ENCODE results near the gene BBS1.
"Not testable (repeated sequence)": the region's sequence is repeated elsewhere in the genome, so short reads cannot be mapped to it uniquely, and the experiment has no call there.

Gene BBS1

DNA sequence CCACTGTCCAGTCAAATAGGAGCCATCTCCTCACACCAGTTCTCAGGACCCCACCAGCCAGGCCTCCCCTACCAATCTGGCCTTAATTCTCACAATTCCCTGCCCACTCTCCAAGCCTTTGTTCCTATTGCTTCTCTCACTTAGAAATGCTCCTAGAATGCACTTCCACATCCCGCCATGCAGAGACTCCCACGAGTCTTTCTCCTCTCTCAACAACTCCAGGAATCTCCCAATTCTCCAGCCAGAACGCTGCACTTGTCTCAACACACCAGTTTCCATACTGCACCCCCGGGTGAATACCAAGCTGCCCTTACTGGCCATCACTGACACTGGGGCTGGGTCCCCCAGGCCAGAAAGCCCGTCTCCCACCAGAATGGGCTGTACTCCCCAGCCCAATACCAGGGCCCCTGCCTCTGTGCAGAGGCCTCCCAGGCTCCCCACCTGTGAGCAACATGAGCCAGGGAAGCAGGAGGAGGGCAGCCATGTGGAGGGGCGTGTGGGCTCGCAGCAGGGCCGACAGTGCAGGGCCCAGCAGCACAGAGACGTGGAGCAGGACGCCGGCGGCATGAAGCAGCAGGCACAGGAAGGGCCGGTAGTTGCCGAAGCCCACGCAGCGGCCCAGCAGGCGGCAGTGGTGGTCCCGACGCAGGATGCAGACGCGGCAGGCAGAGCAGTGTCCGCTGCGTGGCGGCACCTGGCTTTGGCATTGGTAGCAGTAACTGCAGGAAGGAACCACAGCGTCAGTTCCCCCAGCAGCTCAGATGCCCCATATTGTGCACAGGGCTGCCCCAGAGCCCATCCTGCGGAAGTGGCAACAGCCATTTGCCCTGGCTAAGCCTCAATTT lies 33.0 kb downstream of the BBS1 start:
- no peak overlapping the region for H3K4me3 ChIP-seq (ENCODE audit: low read depth, low read length)
- ChIA-PET CTCF (no interaction called here), POLR2A (interaction anchor here (0.9 kb wide), 2 partner anchors 73 to 135 kb away, joined by 3 read pairs; no protein-coding TSS in a partner anchor)
- TF ChIP-seq, protein P1, sequence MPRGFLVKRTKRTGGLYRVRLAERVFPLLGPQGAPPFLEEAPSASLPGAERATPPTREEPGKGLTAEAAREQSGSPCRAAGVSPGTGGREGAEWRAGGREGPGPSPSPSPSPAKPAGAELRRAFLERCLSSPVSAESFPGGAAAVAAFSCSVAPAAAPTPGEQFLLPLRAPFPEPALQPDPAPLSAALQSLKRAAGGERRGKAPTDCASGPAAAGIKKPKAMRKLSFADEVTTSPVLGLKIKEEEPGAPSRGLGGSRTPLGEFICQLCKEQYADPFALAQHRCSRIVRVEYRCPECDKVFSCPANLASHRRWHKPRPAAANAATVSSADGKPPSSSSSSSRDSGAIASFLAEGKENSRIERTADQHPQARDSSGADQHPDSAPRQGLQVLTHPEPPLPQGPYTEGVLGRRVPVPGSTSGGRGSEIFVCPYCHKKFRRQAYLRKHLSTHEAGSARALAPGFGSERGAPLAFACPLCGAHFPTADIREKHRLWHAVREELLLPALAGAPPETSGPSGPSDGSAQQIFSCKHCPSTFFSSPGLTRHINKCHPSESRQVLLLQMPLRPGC (tag by site-specific recombination; IDR thresholded peaks at IDR 0.05) = no peak
- TF ChIP-seq ZNF600 (tag by site-specific recombination; IDR thresholded peaks at IDR 0.05) = 0 out of 2 replicates have a peak, but pooled peaks have one; percentile 27
- no peaks in the 10 kb centered on the region for H3K9me3 ChIP-seq (ENCODE audit: control insufficient read depth, insufficient read depth, low read depth, low read length)
- H3K36me3 ChIP-seq (ENCODE audit: control insufficient read depth in 2 of 2, insufficient read depth in 1 of 2, low read length in 2 of 2) = peaks cover 0 to 46% of the 10 kb centered on the region in 2 experiments; a peak in 2 of 3 replicates
- H3K27ac ChIP-seq (ENCODE audit: extremely low read depth, low read depth, low read length) = no peak overlapping the region
- H3K4me1 ChIP-seq (ENCODE audit: control insufficient read depth, insufficient read depth, low read length) = no peaks in the 10 kb centered on the region

DNA sequence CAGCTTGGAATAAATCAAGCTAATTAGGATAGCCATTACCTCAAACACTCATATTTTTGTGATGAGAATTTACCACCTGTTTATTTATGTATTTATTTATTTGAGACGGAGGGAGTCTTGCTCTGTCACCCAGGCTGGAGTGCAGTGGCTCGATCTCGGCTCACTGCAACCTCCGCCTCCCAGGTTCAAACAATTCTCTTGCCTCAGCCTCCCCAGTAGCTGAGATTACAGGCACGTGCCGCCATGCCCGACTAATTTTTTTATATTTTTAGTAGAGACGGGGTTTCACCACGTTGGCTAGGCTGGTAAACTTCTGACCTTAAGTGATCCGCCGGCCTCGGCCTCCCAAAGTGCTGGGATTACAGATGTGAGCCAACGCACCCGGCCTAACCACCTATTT lies 34.5 kb downstream of the BBS1 start:
- not testable (repeated sequence) for H3K4me1 ChIP-seq (ENCODE audit: control insufficient read depth, insufficient read depth, low read length)
- CTCF ChIA-PET = interaction anchor here (0.8 to 2.8 kb wide), 2 partner anchors 106 to 133 kb away, joined by 3 to 10 read pairs; partner anchors contain the start of genes MRPL11 and RBM4B

DNA sequence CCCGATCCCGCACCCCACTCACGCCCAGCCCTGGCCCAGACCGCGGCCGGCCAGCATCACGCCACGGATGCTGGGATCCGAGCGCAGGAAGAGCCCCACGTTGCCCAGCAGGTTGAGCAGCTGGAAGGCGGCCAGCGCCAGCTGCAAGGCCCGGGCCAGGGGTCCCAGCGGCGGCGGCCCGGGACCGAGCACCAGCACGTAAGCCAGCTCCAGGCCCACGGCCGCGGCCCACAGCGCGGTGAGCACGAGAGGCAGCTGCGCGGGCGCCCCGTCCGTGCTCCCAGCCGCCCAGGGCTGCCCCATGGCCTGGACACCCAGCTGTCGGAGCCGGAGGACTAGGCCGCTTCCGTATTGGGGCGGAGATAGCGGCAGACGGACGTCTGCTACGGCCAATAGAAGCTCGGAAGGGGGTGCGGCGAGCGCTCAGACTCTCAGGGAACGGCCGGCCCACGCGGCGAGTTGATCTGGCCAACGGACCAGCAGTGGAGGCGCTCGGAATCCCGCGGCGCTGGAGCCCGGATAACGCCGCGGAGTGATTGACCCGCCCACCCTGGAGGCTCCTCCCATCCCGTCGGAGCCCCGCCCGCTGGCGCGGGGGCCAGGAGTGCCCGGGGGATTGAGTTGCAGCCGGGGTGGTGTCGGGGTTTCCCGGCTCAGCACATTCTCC lies 35.4 kb downstream of the BBS1 start, which contains the start of gene ZDHHC24:
TSS of gene ZDHHC24 (minus strand) at position 348 of the 667 bp plus-strand sequence. CDS start at position 303, 45 bp downstream.
- Histone ChIP-seq H3K4me3 (ENCODE audit: low read depth, low read length) (peak within 1 kb of the TSS; percentile 73), H3K36me3 (ENCODE audit: control insufficient read depth in 2 of 2, insufficient read depth in 1 of 2, low read length in 2 of 2) (peaks cover 0 to 28% of the 10 kb centered on the region in 2 experiments; a peak in 1 of 3 replicates), H3K27ac (ENCODE audit: extremely low read depth, low read depth, low read length) (peak within 1 kb of the TSS; percentile 65; the same call in 1 of the 2 replicates), H3K9me3 (ENCODE audit: control insufficient read depth, insufficient read depth, low read depth, low read length) (no peaks in the 10 kb centered on the region), H3K4me1 (ENCODE audit: control insufficient read depth, insufficient read depth, low read length) (no peaks in the 10 kb centered on the region)
- ChIA-PET CTCF (interaction anchor here (0.7 to 2.8 kb wide), 6 partner anchors 17 to 138 kb away, joined by 3 to 10 read pairs (median 4); partner anchors contain the start of genes CCDC87, CCS, MRPL11 and RBM4B), POLR2A (interaction anchor here (0.7 to 2.1 kb wide), 19 partner anchors 9 to 310 kb away, joined by 3 to 15 read pairs (median 5); partner anchors contain the start of genes BBS1, CTSF, DPP3 and PELI3)
- no peak for TF ChIP-seq YY1 (tag by site-specific recombination; IDR thresholded peaks at IDR 0.05)
- no peak for TF ChIP-seq ZBTB21 (tag by site-specific recombination; IDR thresholded peaks at IDR 0.05)
- TF ChIP-seq REPIN1 (tag by site-specific recombination; IDR thresholded peaks at IDR 0.05; ENCODE audit: low read depth) = no peak
- TF ChIP-seq, protein P2, sequence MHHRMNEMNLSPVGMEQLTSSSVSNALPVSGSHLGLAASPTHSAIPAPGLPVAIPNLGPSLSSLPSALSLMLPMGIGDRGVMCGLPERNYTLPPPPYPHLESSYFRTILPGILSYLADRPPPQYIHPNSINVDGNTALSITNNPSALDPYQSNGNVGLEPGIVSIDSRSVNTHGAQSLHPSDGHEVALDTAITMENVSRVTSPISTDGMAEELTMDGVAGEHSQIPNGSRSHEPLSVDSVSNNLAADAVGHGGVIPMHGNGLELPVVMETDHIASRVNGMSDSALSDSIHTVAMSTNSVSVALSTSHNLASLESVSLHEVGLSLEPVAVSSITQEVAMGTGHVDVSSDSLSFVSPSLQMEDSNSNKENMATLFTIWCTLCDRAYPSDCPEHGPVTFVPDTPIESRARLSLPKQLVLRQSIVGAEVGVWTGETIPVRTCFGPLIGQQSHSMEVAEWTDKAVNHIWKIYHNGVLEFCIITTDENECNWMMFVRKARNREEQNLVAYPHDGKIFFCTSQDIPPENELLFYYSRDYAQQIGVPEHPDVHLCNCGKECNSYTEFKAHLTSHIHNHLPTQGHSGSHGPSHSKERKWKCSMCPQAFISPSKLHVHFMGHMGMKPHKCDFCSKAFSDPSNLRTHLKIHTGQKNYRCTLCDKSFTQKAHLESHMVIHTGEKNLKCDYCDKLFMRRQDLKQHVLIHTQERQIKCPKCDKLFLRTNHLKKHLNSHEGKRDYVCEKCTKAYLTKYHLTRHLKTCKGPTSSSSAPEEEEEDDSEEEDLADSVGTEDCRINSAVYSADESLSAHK (tag by site-specific recombination; IDR thresholded peaks at IDR 0.05) = no peak
- no peak for TF ChIP-seq ZFP69B (tag by site-specific recombination; IDR thresholded peaks at IDR 0.05)
- no peak for TF ChIP-seq ZNF529 (tag by site-specific recombination; IDR thresholded peaks at IDR 0.05; ENCODE audit: insufficient replicate concordance)
- no peak for TF ChIP-seq ZBTB1 (tag by site-specific recombination; IDR thresholded peaks at IDR 0.05)
- TF ChIP-seq GFI1B (tag by site-specific recombination; IDR thresholded peaks at IDR 0.05) = no peak
- TF ChIP-seq, protein P3, sequence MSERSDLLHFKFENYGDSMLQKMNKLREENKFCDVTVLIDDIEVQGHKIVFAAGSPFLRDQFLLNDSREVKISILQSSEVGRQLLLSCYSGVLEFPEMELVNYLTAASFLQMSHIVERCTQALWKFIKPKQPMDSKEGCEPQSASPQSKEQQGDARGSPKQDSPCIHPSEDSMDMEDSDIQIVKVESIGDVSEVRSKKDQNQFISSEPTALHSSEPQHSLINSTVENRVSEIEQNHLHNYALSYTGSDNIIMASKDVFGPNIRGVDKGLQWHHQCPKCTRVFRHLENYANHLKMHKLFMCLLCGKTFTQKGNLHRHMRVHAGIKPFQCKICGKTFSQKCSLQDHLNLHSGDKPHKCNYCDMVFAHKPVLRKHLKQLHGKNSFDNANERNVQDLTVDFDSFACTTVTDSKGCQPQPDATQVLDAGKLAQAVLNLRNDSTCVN (tag by site-specific recombination; optimal IDR thresholded peaks at IDR 0.05) = peak; percentile 69
- no peak for TF ChIP-seq ZNF221 (tag by site-specific recombination; IDR thresholded peaks at IDR 0.05; ENCODE audit: borderline replicate concordance)
- TF ChIP-seq, protein P4, sequence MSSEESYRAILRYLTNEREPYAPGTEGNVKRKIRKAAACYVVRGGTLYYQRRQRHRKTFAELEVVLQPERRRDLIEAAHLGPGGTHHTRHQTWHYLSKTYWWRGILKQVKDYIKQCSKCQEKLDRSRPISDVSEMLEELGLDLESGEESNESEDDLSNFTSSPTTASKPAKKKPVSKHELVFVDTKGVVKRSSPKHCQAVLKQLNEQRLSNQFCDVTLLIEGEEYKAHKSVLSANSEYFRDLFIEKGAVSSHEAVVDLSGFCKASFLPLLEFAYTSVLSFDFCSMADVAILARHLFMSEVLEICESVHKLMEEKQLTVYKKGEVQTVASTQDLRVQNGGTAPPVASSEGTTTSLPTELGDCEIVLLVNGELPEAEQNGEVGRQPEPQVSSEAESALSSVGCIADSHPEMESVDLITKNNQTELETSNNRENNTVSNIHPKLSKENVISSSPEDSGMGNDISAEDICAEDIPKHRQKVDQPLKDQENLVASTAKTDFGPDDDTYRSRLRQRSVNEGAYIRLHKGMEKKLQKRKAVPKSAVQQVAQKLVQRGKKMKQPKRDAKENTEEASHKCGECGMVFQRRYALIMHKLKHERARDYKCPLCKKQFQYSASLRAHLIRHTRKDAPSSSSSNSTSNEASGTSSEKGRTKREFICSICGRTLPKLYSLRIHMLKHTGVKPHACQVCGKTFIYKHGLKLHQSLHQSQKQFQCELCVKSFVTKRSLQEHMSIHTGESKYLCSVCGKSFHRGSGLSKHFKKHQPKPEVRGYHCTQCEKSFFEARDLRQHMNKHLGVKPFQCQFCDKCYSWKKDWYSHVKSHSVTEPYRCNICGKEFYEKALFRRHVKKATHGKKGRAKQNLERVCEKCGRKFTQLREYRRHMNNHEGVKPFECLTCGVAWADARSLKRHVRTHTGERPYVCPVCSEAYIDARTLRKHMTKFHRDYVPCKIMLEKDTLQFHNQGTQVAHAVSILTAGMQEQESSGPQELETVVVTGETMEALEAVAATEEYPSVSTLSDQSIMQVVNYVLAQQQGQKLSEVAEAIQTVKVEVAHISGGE (tag by site-specific recombination; conservative IDR thresholded peaks at IDR 0.05; ENCODE audit: low read depth) = peak; percentile 39; the same call in 1 of the 2 replicates
- no peak for TF ChIP-seq ZNF324 (tag by site-specific recombination; IDR thresholded peaks at IDR 0.05)
- TF ChIP-seq ZNF366 (tag by site-specific recombination; conservative IDR thresholded peaks at IDR 0.05) = no peak
- no peak for TF ChIP-seq ZNF354C (tag by site-specific recombination; IDR thresholded peaks at IDR 0.05; ENCODE audit: borderline replicate concordance, low read depth)
- TF ChIP-seq, protein P5, sequence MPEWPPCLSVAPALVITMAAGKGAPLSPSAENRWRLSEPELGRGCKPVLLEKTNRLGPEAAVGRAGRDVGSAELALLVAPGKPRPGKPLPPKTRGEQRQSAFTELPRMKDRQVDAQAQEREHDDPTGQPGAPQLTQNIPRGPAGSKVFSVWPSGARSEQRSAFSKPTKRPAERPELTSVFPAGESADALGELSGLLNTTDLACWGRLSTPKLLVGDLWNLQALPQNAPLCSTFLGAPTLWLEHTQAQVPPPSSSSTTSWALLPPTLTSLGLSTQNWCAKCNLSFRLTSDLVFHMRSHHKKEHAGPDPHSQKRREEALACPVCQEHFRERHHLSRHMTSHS (tag by site-specific recombination; IDR thresholded peaks at IDR 0.05) = no peak
- TF ChIP-seq GLIS2 (tag by site-specific recombination; IDR thresholded peaks at IDR 0.05) = peak; percentile 62

More for the DNA sequence above, 34.5 kb downstream of the BBS1 start:
- H3K27ac ChIP-seq (ENCODE audit: extremely low read depth, low read depth, low read length); H3K9me3 ChIP-seq (ENCODE audit: control insufficient read depth, insufficient read depth, low read depth, low read length): not testable (repeated sequence)
- Histone ChIP-seq H3K36me3 (ENCODE audit: control insufficient read depth in 2 of 2, insufficient read depth in 1 of 2, low read length in 2 of 2) (peaks cover 0 to 31% of the 10 kb centered on the region in 2 experiments; a peak in 2 of 3 replicates), H3K4me3 (ENCODE audit: low read depth, low read length) (peak overlapping the region; percentile 73)
- POLR2A ChIA-PET = interaction anchor here (1.1 to 2.1 kb wide), 4 partner anchors 18 to 133 kb away, joined by 3 to 15 read pairs (median 10); partner anchors contain the start of genes RBM4 and RBM4B

Measured in HEK293 (cell line).